SK-N-SH (cell line): ENCODE measurements around the gene PLA2G3. TPM values are rescaled to one million over a fixed set of nuclear protein-coding genes. Genes with fewer than 3 reads are reported as not detected.

Experiments used
- polyA plus RNA-seq, 3 experiments: library from polyadenylated mRNA; depleted of rRNA; stranded (reverse); fragments of >200 nt; gene quantifications; 2 replicates each; pipeline ENCODE4 v1.2.3, GENCODE V29; 2012
- small RNA-seq, 7 experiments: library from RNA; depleted of rRNA; stranded (forward); fragments of <200 nt; gene quantifications; one replicate each; pipeline ENCODE3, GENCODE V24; 2012

Gene PLA2G3
- polyA plus RNA-seq, 1 of the 3 experiments (the other 2 are of a cell fraction), result not detected

Small RNA genes lying within 50 kb of the gene (small RNA-seq; reads per million reads assigned to genes)
- 0 to 6.8 (median 3.5) reads per million in 7 experiments for gene MIR3928

Other genes with a start within 250 kb of the PLA2G3 start
- gene MORC2, start 171.7 kb downstream of the PLA2G3 start, polyA plus RNA-seq (2012; rRNA removed), result 7.3 and 8.3 TPM in 2 replicates
- 46.8 and 63.2 TPM in 2 replicates for gene TUG1, start 171.2 kb downstream of the PLA2G3 start, polyA plus RNA-seq (2012; rRNA removed)
- 12.5 and 30.4 TPM in 2 replicates for gene SMTN, start 59.2 kb downstream of the PLA2G3 start, polyA plus RNA-seq (2012; rRNA removed)
- 97.1 and 117 TPM in 2 replicates for gene SELENOM, start 32.9 kb downstream of the PLA2G3 start, polyA plus RNA-seq (2012; rRNA removed)
- gene INPP5J, start 17.5 kb downstream of the PLA2G3 start, polyA plus RNA-seq (2012; rRNA removed), result 3.2 TPM in 2 replicates
- 21.7 and 32.1 TPM in 2 replicates for gene RNF185, start 19.7 kb upstream of the PLA2G3 start, polyA plus RNA-seq (2012; rRNA removed)
- 9.8 and 10.7 TPM in 2 replicates for gene LIMK2, start 71.8 kb upstream of the PLA2G3 start, polyA plus RNA-seq (2012; rRNA removed)
- 8.6 and 11.3 TPM in 2 replicates for gene PIK3IP1, start 152.0 kb upstream of the PLA2G3 start, polyA plus RNA-seq (2012; rRNA removed)
- 19.1 and 21.8 TPM in 2 replicates for gene PATZ1, start 205.8 kb upstream of the PLA2G3 start, polyA plus RNA-seq (2012; rRNA removed)